Peyer's patch (tissue), 4 donors: Measurements from ENCODE around the gene AKAP14.

Source experiments
- CTCF ChIP-seq, 6 experiments: fragments of 450-650 bp in 4 of 6; fragments of 200-600 bp in 2 of 6; sonication (generic) in 1 of 6; IDR thresholded peaks; one replicate each; pipeline ENCODE4 v1.5.1; 2017 to 2019; ENCODE audit warnings: antibody characterized with exemption in 6 of 6, mild to moderate bottlenecking in 3 of 6, moderate library complexity in 1 of 6
- POLR2A ChIP-seq, 2 donors: fragments of 450-650 bp; IDR thresholded peaks; one replicate each; pipeline ENCODE4 v1.5.1; 2017; ENCODE audit warnings: antibody characterized with exemption in 2 of 2, mild to moderate bottlenecking in 2 of 2, moderate library complexity in 2 of 2

GRCh38 chrX:119942173-119942819 is 46.6 kb downstream of the AKAP14 start:
- no peak for TF ChIP-seq CTCF (IDR thresholded peaks at IDR 0.05)
- no peak for TF ChIP-seq POLR2A (IDR thresholded peaks at IDR 0.05)
